ENCODE measurements around the gene OR10G8.

The OR10G8 gene

DNA sequence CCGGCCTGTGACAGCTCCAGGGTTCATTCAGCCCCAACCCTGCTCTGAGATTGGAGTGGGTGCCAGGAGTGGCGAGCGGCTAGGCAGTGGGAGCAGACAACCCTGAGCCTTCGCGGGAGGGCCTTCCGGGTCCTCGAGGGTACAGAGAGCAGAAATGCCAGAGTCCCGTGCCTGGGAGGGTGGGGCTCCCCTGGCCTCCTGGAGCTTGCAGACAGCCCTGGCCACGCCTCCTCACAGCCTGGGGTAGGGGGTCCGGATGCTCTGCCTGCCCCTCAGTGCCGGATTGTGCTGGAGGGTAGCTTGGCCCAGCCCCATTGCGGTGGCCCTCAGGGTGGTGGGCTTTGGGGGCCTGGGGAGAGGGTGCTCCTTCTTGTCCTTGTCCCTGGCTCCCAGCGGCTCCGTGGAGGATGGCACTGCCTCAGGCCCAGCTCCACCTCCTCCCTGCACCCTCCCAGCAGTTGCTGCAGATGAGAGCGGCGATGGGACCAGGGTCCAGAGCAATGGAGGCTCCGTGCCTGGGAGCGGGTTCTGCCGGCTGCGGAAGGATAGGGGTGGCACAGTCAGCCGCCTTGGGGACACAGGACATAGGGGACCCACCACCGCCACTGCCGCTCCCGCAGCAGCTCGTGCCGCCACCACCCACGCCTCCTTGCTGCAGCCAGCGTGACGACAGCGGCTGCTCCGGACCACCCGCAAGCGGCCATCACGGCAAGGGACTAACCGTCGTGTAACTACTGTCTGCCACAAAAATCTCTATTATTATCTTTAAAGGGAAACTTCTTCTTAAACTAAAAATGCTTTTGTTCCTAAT lies 49.4 kb downstream of the OR10G8 start:
- H3K4me3 ChIP-seq (ENCODE audit: low read depth, low read length) = peak overlapping the region; percentile 41
- peak; percentile 52 for DNase-seq (ENCODE audit: low read depth)
- TF ChIP-seq, protein P1, sequence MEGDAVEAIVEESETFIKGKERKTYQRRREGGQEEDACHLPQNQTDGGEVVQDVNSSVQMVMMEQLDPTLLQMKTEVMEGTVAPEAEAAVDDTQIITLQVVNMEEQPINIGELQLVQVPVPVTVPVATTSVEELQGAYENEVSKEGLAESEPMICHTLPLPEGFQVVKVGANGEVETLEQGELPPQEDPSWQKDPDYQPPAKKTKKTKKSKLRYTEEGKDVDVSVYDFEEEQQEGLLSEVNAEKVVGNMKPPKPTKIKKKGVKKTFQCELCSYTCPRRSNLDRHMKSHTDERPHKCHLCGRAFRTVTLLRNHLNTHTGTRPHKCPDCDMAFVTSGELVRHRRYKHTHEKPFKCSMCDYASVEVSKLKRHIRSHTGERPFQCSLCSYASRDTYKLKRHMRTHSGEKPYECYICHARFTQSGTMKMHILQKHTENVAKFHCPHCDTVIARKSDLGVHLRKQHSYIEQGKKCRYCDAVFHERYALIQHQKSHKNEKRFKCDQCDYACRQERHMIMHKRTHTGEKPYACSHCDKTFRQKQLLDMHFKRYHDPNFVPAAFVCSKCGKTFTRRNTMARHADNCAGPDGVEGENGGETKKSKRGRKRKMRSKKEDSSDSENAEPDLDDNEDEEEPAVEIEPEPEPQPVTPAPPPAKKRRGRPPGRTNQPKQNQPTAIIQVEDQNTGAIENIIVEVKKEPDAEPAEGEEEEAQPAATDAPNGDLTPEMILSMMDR (IDR thresholded peaks at IDR 0.05; ENCODE audit: insufficient read depth, low read depth, low read length, missing control alignments) = no peak

DNA sequence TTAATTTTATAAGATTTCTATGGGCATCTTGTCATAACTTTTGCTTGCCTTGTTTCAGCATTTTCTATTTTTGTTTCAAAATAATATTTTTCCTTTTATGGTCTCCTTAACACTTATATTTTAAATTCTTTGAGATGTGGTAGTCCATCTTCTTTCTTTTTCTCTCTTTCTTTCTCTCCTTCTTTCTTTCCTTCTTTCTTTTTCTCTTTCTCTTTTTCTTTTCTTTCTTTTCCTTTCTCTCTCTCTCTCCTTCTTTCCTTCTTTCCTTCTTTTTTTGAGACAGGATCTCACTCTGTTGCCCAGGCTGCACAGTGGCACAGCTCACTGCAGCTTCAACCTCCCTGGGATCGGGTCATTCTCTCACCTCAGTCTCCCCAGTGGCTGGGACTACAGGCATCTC lies 50.7 kb downstream of the OR10G8 start:
- DNase-seq (ENCODE audit: low read depth) = no peak
- TF ChIP-seq, protein P1 (IDR thresholded peaks at IDR 0.05; ENCODE audit: insufficient read depth, low read depth, low read length, missing control alignments) = no peak
- H3K4me3 ChIP-seq (ENCODE audit: low read depth, low read length) = no peak overlapping the region

GRCh38 chr11:124078591-124078990 lies 52.0 kb downstream of the OR10G8 start:
- DNase-seq (ENCODE audit: low read depth) = no peak
- no peak overlapping the region for H3K4me3 ChIP-seq (ENCODE audit: low read depth, low read length)
- TF ChIP-seq, protein P1 (IDR thresholded peaks at IDR 0.05; ENCODE audit: insufficient read depth, low read depth, low read length, missing control alignments) = no peak

DNA sequence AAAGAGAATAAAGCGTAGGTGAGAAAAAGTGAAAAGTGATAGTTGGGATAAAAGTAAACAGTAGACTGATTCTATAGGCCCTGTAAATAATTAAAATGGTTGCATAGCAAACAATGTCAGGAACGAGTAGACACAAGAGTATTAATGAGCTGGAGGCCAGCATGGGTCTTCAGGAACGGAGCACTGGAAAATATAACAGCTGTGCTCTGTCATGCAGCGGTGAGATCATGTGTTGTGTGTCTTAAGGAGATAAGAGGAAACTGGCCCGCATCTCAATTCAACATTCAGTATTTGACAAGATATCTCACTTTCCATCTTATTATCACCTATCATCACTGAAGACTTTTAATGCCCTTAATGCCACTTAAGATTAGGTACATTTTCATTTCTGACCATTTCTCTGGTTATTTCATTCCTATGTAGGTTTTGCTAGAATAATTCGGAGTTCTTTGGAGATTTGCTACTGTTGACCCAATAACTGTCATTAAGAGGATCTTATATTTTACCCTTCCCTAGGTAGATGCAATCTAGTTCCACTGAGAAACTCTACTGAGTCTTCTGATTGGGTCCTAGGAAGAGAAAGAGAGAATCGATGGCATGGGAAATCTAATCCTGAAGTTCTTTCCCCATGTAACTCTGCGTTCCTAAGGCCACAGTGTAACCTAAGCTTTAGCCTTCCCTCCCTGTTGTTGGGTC lies 53.2 kb downstream of the OR10G8 start:
- DNase-seq (ENCODE audit: low read depth) = no peak

More for the DNA sequence above, 53.2 kb downstream of the OR10G8 start:
- TF ChIP-seq, protein P1 (IDR thresholded peaks at IDR 0.05; ENCODE audit: insufficient read depth, low read depth, low read length, missing control alignments) = no peak
- no peak overlapping the region for H3K4me3 ChIP-seq (ENCODE audit: low read depth, low read length)
